GM21825 (cell line): ENCODE results near the gene BANK1.

Experiments used
- ATAC-seq: cut with Tn5 transposase; IDR thresholded peaks from one replicate; pipeline ENCODE4 v1.9.1; 2021; ENCODE audit warnings: mild to moderate bottlenecking, moderate library complexity; ENCODE audit not compliant: unreplicated experiment

BANK1 gene

GRCh38 chr4:102022343-102022742 is 231.8 kb downstream of the BANK1 start:
- no peak for ATAC-seq

- no peak for ATAC-seq
These were observed 237.4 kb downstream of the BANK1 start for GRCh38 chr4:102027961-102028360.

GRCh38 chr4:102031406-102031805 is 240.9 kb downstream of the BANK1 start:
- ATAC-seq = no peak

- no peak for ATAC-seq
These were observed 245.5 kb downstream of the BANK1 start for GRCh38 chr4:102036016-102036415.

- ATAC-seq = no peak
These were observed 246.3 kb downstream of the BANK1 start for GRCh38 chr4:102036619-102037376.

- no peak for ATAC-seq
These were observed 247.0 kb downstream of the BANK1 start for GRCh38 chr4:102037566-102037965.

- no peak for ATAC-seq
These were observed 252.6 kb downstream of the BANK1 start for GRCh38 chr4:102042871-102043802.

GRCh38 chr4:102047616-102048015 is 257.1 kb downstream of the BANK1 start:
- no peak for ATAC-seq

GRCh38 chr4:102055805-102056204 is 265.3 kb downstream of the BANK1 start:
- ATAC-seq = no peak

GRCh38 chr4:102057122-102057521 is 266.6 kb downstream of the BANK1 start:
- no peak for ATAC-seq

GRCh38 chr4:102061133-102061532 is 270.6 kb downstream of the BANK1 start:
- ATAC-seq = peak; percentile 72

GRCh38 chr4:102064747-102065442 is 274.4 kb downstream of the BANK1 start:
- ATAC-seq = no peak

- no peak for ATAC-seq
These were observed 286.1 kb downstream of the BANK1 start for GRCh38 chr4:102076622-102077021.

- no peak for ATAC-seq
These were observed 289.7 kb downstream of the BANK1 start for GRCh38 chr4:102080184-102080583.

GRCh38 chr4:102089850-102090621 is 299.5 kb downstream of the BANK1 start:
- no peak for ATAC-seq

- no peak for ATAC-seq
These were observed 301.1 kb downstream of the BANK1 start for GRCh38 chr4:102091656-102092055.

- ATAC-seq = no peak
These were observed 304.0 kb downstream of the BANK1 start for GRCh38 chr4:102094481-102094880.

GRCh38 chr4:102103368-102103767 is 312.8 kb downstream of the BANK1 start:
- ATAC-seq = no peak

GRCh38 chr4:102104278-102104677 is 313.7 kb downstream of the BANK1 start:
- ATAC-seq = no peak

- ATAC-seq = no peak
These were observed 315.5 kb downstream of the BANK1 start for GRCh38 chr4:102105983-102106382.
